H9 (cell line): ENCODE measurements around the gene KIRREL3. TPM values are rescaled to one million over a fixed set of nuclear protein-coding genes. Genes with fewer than 3 reads are reported as not detected.

Experiments used
- DNase-seq: peaks from one replicate; pipeline ENCODE4 v3.0.0-alpha.2; 2017
- H2AFZ ChIP-seq: one replicate; pipeline ENCODE4 v1.6.1; 2013; ENCODE audit warnings: mild to moderate bottlenecking, low read length, control low read depth, moderate library complexity
- H2AK5ac ChIP-seq: 2 replicates; pipeline ENCODE4 v1.6.1; 2013; ENCODE audit warnings: low read length, control low read depth, mixed read lengths; ENCODE audit not compliant: insufficient read length
- H2BK120ac ChIP-seq: one replicate; pipeline ENCODE4 v1.6.1; 2013; ENCODE audit warnings: low read depth, mild to moderate bottlenecking, low read length, control low read depth, inconsistent platforms; ENCODE audit not compliant: poor library complexity, severe bottlenecking
- H2BK12ac ChIP-seq: 2 replicates; pipeline ENCODE4 v1.6.1; 2013; ENCODE audit warnings: low read length, control low read depth, mixed read lengths, low read depth; ENCODE audit not compliant: insufficient read length
- H2BK15ac ChIP-seq: 2 replicates; pipeline ENCODE4 v1.6.1; 2013; ENCODE audit warnings: low read depth, low read length, control low read depth
- H2BK20ac ChIP-seq: one replicate; pipeline ENCODE4 v1.6.1; 2013; ENCODE audit warnings: low read depth, mild to moderate bottlenecking, low read length, control low read depth, inconsistent platforms; ENCODE audit not compliant: poor library complexity, severe bottlenecking
- H2BK5ac ChIP-seq: 2 replicates; pipeline ENCODE4 v1.6.1; 2013; ENCODE audit warnings: low read length, control low read depth, mixed read lengths; ENCODE audit not compliant: insufficient read length
- H3K14ac ChIP-seq: 2 replicates; pipeline ENCODE4 v1.6.1; 2013; ENCODE audit warnings: low read length, control low read depth; ENCODE audit not compliant: insufficient read depth
- H3K18ac ChIP-seq: 2 replicates; pipeline ENCODE4 v1.6.1; 2013; ENCODE audit warnings: low read depth, mild to moderate bottlenecking, mixed read lengths, low read length, control low read depth; ENCODE audit not compliant: insufficient read length
- H3K23ac ChIP-seq: 2 replicates; pipeline ENCODE4 v1.6.1; 2013; ENCODE audit warnings: low read length, control low read depth, mixed read lengths, low read depth; ENCODE audit not compliant: insufficient read length
- H3K23me2 ChIP-seq: 2 replicates; pipeline ENCODE4 v1.6.1; 2013; ENCODE audit warnings: low read depth, mild to moderate bottlenecking, mixed read lengths, low read length, control low read depth; ENCODE audit not compliant: insufficient read length, poor library complexity, severe bottlenecking
- H3K27ac ChIP-seq: 2 replicates; pipeline ENCODE4 v1.5.1; 2013; ENCODE audit warnings: low read length, control low read depth, mixed read lengths, low read depth; ENCODE audit not compliant: insufficient read length
- H3K27me3 ChIP-seq: 2 replicates; pipeline ENCODE4 v1.6.1; 2013; ENCODE audit warnings: low read length, control low read depth, inconsistent platforms; ENCODE audit not compliant: insufficient read depth
- H3K4ac ChIP-seq: 2 replicates; pipeline ENCODE4 v1.6.1; 2013; ENCODE audit warnings: low read depth, mild to moderate bottlenecking, control low read depth, inconsistent platforms, low read length, moderate library complexity
- H3K4me1 ChIP-seq: 2 replicates; pipeline ENCODE4 v1.6.1; 2013; ENCODE audit warnings: low read length, control low read depth, inconsistent platforms; ENCODE audit not compliant: insufficient read depth
- H3K4me2 ChIP-seq: 2 replicates; pipeline ENCODE4 v1.6.1; 2013; ENCODE audit warnings: low read length, control low read depth, mixed read lengths; ENCODE audit not compliant: insufficient read length, insufficient read depth
- H3K56ac ChIP-seq: 2 replicates; pipeline ENCODE4 v1.6.1; 2013; ENCODE audit warnings: low read depth, mild to moderate bottlenecking, mixed read lengths, low read length, control low read depth; ENCODE audit not compliant: insufficient read length
- H3K79me1 ChIP-seq: 2 replicates; pipeline ENCODE4 v1.6.1; 2013; ENCODE audit warnings: low read depth, mild to moderate bottlenecking, moderate library complexity, low read length, control low read depth, inconsistent platforms; ENCODE audit not compliant: insufficient read depth, poor library complexity, severe bottlenecking
- H3K79me2 ChIP-seq: 2 replicates; pipeline ENCODE4 v1.6.1; 2013; ENCODE audit warnings: low read length, control low read depth, inconsistent platforms; ENCODE audit not compliant: insufficient read depth
- H3K9ac ChIP-seq: 2 replicates; pipeline ENCODE4 v1.6.1; 2013; ENCODE audit warnings: low read length, control low read depth, mixed read lengths; ENCODE audit not compliant: insufficient read length; ENCODE audit errors: extremely low read depth
- H3K9me3 ChIP-seq: one replicate; pipeline ENCODE4 v1.6.1; 2013; ENCODE audit warnings: low read depth, low read length, inconsistent platforms; ENCODE audit not compliant: control insufficient read depth
- H3T11ph ChIP-seq: one replicate; pipeline ENCODE4 v1.6.1; 2013; ENCODE audit warnings: mild to moderate bottlenecking, low read length, control low read depth, inconsistent platforms
- H4K20me1 ChIP-seq: one replicate; pipeline ENCODE4 v1.6.1; 2013; ENCODE audit not compliant: control insufficient read depth, insufficient read length, insufficient read depth
- H4K5ac ChIP-seq: 2 replicates; pipeline ENCODE4 v1.6.1; 2013; ENCODE audit warnings: low read depth, mild to moderate bottlenecking, mixed read lengths, low read length, control low read depth; ENCODE audit not compliant: insufficient read length
- H4K8ac ChIP-seq: replicated peaks from 2 replicates; pipeline ENCODE4 v1.6.1; 2013; ENCODE audit warnings: low read length, control low read depth, mixed read lengths, low read depth; ENCODE audit not compliant: insufficient read length
- H4K91ac ChIP-seq: 2 replicates; pipeline ENCODE4 v1.6.1; 2013; ENCODE audit warnings: low read depth, mild to moderate bottlenecking, moderate library complexity, mixed read lengths, low read length, control low read depth; ENCODE audit not compliant: insufficient read length
- H3K27ac Mint-ChIP-seq, 3 experiments: 2 replicates in 2 of 3; 3 replicates in 1 of 3; pipeline ENCODE4 v1.8.0; 2020 to 2021; ENCODE audit warnings: mixed read lengths in 3 of 3, mild to moderate bottlenecking in 1 of 3, moderate library complexity in 1 of 3
- H3K27me3 Mint-ChIP-seq: 2 replicates; pipeline ENCODE4 v1.8.0; 2021; ENCODE audit warnings: low read depth, mild to moderate bottlenecking, moderate library complexity, mixed read lengths
- H3K36me3 Mint-ChIP-seq, 3 experiments: 2 replicates in 2 of 3; 3 replicates in 1 of 3; pipeline ENCODE4 v1.8.0; 2020 to 2021; ENCODE audit warnings: low read depth in 3 of 3, mixed read lengths in 3 of 3; ENCODE audit not compliant: insufficient read depth in 1 of 3
- H3K4me1 Mint-ChIP-seq, 2 experiments: 2 replicates each; pipeline ENCODE4 v1.8.0; 2020; ENCODE audit warnings: mixed read lengths in 2 of 2
- H3K4me3 Mint-ChIP-seq, 2 experiments: 2 replicates in 1 of 2; 3 replicates in 1 of 2; pipeline ENCODE4 v1.8.0; 2020 to 2021; ENCODE audit warnings: mild to moderate bottlenecking in 2 of 2, mixed read lengths in 2 of 2, moderate library complexity in 1 of 2
- H3K9me3 Mint-ChIP-seq, 2 experiments: 2 replicates in 1 of 2; 3 replicates in 1 of 2; pipeline ENCODE4 v1.8.0; 2020; ENCODE audit warnings: mild to moderate bottlenecking in 2 of 2, mixed read lengths in 2 of 2, moderate library complexity in 1 of 2
- CTCF ChIP-seq: fragments of 200-600 bp; sonication (generic); conservative IDR thresholded peaks from 3 replicates; pipeline ENCODE4 v1.8.0; 2021; ENCODE audit warnings: antibody characterized with exemption, mild to moderate bottlenecking
- WGBS: extraction: QIAGEN DNeasy Blood & Tissue Kit; methylation state at CpG from one replicate; pipeline ENCODE4 v1.1.7; 2013; ENCODE audit warnings: missing lambda C conversion rate, low lambda C conversion rate, mixed read lengths; ENCODE audit not compliant: insufficient read length; ENCODE audit errors: extremely low coverage; 5-methylcytosine and 5-hydroxymethylcytosine counted together
- total RNA-seq: library from RNA; stranded (reverse); gene quantifications from 2 replicates; pipeline ENCODE4 v1.2.1, GENCODE V29; 2021

Gene KIRREL3
- total RNA-seq, 1 experiment from 2014 or later = 0.17 TPM

- Histone ChIP-seq H2AK5ac (no peak overlapping the region), H3K23ac (no peak overlapping the region), H4K8ac (no peak overlapping the region), H3K79me1 (no peaks in the 10 kb centered on the region), H2BK15ac (no peak overlapping the region), H2AFZ (no peak overlapping the region), H3K27ac (no peak overlapping the region), H3K9me3 (no peaks in the 10 kb centered on the region), H3K79me2 (no peaks in the 10 kb centered on the region), H3K14ac (no peak overlapping the region), H2BK12ac (no peak overlapping the region), H3K9ac (no peak overlapping the region), H2BK120ac (no peak overlapping the region), H3K27me3 (no peaks in the 10 kb centered on the region), H4K91ac (no peak overlapping the region), H2BK20ac (no peak overlapping the region), H3K18ac (no peak overlapping the region), H2BK5ac (no peak overlapping the region), H3T11ph (no peak overlapping the region), H3K4ac (no peak overlapping the region), H3K4me2 (no peak overlapping the region), H3K23me2 (no peaks in the 10 kb centered on the region), H3K56ac (no peak overlapping the region), H3K4me1 (no peaks in the 10 kb centered on the region), H4K20me1 (no peaks in the 10 kb centered on the region), H4K5ac (no peak overlapping the region)
- peaks cover 13 to 17% of the 10 kb centered on the region in 2 experiments for H3K4me1 Mint-ChIP-seq
- no peak for DNase-seq
- H3K27me3 Mint-ChIP-seq = no peaks in the 10 kb centered on the region
- H3K4me3 Mint-ChIP-seq = no peak overlapping the region
- H3K36me3 Mint-ChIP-seq = no peaks in the 10 kb centered on the region; a peak in 1 of 7 replicates
- no peak for TF ChIP-seq CTCF
- H3K9me3 Mint-ChIP-seq = no peaks in the 10 kb centered on the region; a peak in 1 of 5 replicates
- H3K27ac Mint-ChIP-seq = peak overlapping the region in 2 of 3 experiments; percentile 42 to 81; a peak in 4 of 7 replicates
- no CpG with 5 or more reads among the region's 4 CpGs for WGBS
Measured at GRCh38 chr11:126392633-126393013, 607.9 kb downstream of the KIRREL3 start.
